Sigmoid colon (tissue), 7 donors: ENCODE results near the gene PPP1R1A. TPM values are rescaled to one million over a fixed set of nuclear protein-coding genes. Genes with fewer than 3 reads are reported as not detected.

Experiments
- DNase-seq: peaks from one replicate; pipeline ENCODE4 v3.0.0-alpha.2; 2019
- H3K27ac ChIP-seq, 4 donors: fragments of 200-600 bp; sonication (generic); one replicate each; pipeline ENCODE4 v1.5.1; 2016 to 2019; ENCODE audit warnings: mild to moderate bottlenecking in 1 of 4
- H3K27me3 ChIP-seq, 3 donors: fragments of 200-600 bp; sonication (generic); one replicate each; pipeline ENCODE4 v1.5.1; 2019; ENCODE audit warnings: mild to moderate bottlenecking in 1 of 3
- H3K36me3 ChIP-seq, 4 donors: fragments of 200-600 bp; sonication (generic); one replicate each; pipeline ENCODE4 v1.5.1; 2016 to 2019
- H3K4me1 ChIP-seq, 4 donors: fragments of 200-600 bp; sonication (generic); one replicate each; pipeline ENCODE4 v1.5.1; 2017 to 2019
- H3K4me3 ChIP-seq, 4 donors: fragments of 200-600 bp; sonication (generic); one replicate each; pipeline ENCODE4 v1.5.1; 2017 to 2019; ENCODE audit warnings: mild to moderate bottlenecking in 2 of 4, moderate library complexity in 1 of 4
- H3K9me3 ChIP-seq, 4 donors: fragments of 200-600 bp in 3 of 4; sonication (generic) in 3 of 4; one replicate each; pipeline versions ENCODE4 v1.5.1 to v1.6.1; 2013 to 2019
- EP300 ChIP-seq, 4 donors: sonication (generic); formaldehyde crosslinking; IDR thresholded peaks; one replicate each; pipeline ENCODE4 v1.6.1; 2017; ENCODE audit warnings: antibody characterized with exemption in 4 of 4
- POLR2A ChIP-seq, 2 donors: fragments of 450-650 bp; IDR thresholded peaks; one replicate each; pipeline ENCODE4 v1.6.1; 2016; ENCODE audit warnings: antibody characterized with exemption in 2 of 2, mild to moderate bottlenecking in 2 of 2, moderate library complexity in 2 of 2
- POLR2AphosphoS5 ChIP-seq, 4 donors: sonication (generic); formaldehyde crosslinking; IDR thresholded peaks; one replicate each; pipeline ENCODE4 v1.6.1; 2017; ENCODE audit warnings: antibody characterized with exemption in 4 of 4
- WGBS, 2 donors: extraction: QIAGEN DNeasy Blood & Tissue Kit; methylation state at CpG; one replicate each; pipeline ENCODE4 v1.1.7; 2013; 5-methylcytosine and 5-hydroxymethylcytosine counted together
- intact Hi-C: fragments of 100-400 bp; cut with DNase I; formaldehyde crosslinking; loops from one replicate; pipeline ENCODE4 v1.15.1; 2023
- polyA plus RNA-seq, 3 donors: library from polyadenylated mRNA; stranded (reverse); fragments of 200-250 nt; gene quantifications; one replicate each; pipeline ENCODE4 v1.2.3, GENCODE V29; 2013
- total RNA-seq, 4 donors: library from RNA; depleted of rRNA; stranded (reverse); fragments of >200 nt; gene quantifications; one replicate each; pipeline ENCODE4 v1.1.0, GENCODE V29; 2016
- TF ChIP-seq, protein P1 (sequence below), 4 experiments: fragments of 450-650 bp in 3 of 4; fragments of 200-600 bp in 1 of 4; IDR thresholded peaks; one replicate each; pipeline ENCODE4 v1.5.1; 2016 to 2019; ENCODE audit warnings: antibody characterized with exemption in 4 of 4, mild to moderate bottlenecking in 3 of 4, moderate library complexity in 2 of 4
- donor health status: healthy with polysubstance abuse.
- donor health status: Bipolar disorder and iron deficiency.
- donor health status: healthy.

Gene PPP1R1A
- total and polyA plus RNA-seq, 7 donors = 0.92 to 48.9 (median 17.5) TPM

DNA sequence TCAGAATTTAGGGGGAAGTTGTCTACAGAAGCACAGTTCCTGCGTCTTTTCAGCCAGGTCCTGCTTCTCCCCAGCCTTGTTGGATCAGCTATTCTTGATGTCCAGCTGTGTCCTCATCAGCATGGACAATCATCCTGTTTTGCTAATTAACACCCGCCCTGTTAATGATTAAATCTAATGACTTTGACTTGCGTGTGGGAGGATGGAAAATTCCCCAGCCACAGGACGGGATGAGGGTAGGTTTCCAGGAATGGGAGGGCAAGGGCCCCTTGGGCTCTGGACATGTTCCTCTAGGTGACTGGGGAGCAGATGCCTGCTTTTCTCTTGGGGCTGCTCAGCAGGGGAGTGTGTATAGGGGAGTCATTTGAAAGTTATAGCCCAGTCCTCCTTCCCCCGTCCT is 5.3 kb upstream of the PPP1R1A start:
- no peaks in the 10 kb centered on the region for H3K36me3 ChIP-seq
- no peaks in the 10 kb centered on the region for H3K9me3 ChIP-seq
- H3K4me1 ChIP-seq = peaks cover 0 to 42% (median 36%) of the 10 kb centered on the region in 4 donors
- no peak overlapping the region for H3K4me3 ChIP-seq
- no peaks in the 10 kb centered on the region for H3K27me3 ChIP-seq
- no peak overlapping the region for H3K27ac ChIP-seq
- TF ChIP-seq POLR2AphosphoS5 (IDR thresholded peaks at IDR 0.05) = no peak
- no peak for TF ChIP-seq EP300 (IDR thresholded peaks at IDR 0.05)
- no peak for DNase-seq
- intact Hi-C loops = loop anchor here (10.0 kb wide), 1 partner anchor 1061 kb away; no protein-coding TSS in a partner anchor
- WGBS, 2 donors = 50 to 76% methylated on average over 5 of the region's 5 CpGs

DNA sequence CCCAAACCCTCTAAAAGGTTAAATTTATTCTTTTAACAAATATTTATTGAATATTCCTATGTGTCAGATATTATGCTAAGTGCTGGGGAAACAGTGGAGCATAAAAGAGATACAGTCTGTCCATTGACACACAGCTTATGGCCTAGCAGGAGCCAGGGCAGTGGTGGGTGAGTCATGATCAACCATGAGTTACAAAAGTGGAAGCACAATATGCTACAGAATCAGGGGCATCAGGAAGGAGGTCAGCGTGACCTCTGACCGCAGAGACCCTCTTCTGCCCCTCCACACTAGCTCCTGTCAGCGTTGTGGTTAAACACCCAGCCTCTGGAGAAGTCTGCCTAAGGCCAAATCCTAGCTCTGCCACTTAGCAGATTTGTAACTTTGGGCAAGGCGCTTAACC is 4.7 kb upstream of the PPP1R1A start:
- Histone ChIP-seq H3K4me1 (peaks cover 0 to 46% (median 42%) of the 10 kb centered on the region in 4 donors), H3K27me3 (no peaks in the 10 kb centered on the region), H3K27ac (no peak overlapping the region), H3K36me3 (no peaks in the 10 kb centered on the region), H3K9me3 (no peaks in the 10 kb centered on the region), H3K4me3 (no peak overlapping the region)
- intact Hi-C loops = loop anchor here (10.0 kb wide), 1 partner anchor 1062 kb away; no protein-coding TSS in a partner anchor
- no peak for DNase-seq
- TF ChIP-seq, protein P1, sequence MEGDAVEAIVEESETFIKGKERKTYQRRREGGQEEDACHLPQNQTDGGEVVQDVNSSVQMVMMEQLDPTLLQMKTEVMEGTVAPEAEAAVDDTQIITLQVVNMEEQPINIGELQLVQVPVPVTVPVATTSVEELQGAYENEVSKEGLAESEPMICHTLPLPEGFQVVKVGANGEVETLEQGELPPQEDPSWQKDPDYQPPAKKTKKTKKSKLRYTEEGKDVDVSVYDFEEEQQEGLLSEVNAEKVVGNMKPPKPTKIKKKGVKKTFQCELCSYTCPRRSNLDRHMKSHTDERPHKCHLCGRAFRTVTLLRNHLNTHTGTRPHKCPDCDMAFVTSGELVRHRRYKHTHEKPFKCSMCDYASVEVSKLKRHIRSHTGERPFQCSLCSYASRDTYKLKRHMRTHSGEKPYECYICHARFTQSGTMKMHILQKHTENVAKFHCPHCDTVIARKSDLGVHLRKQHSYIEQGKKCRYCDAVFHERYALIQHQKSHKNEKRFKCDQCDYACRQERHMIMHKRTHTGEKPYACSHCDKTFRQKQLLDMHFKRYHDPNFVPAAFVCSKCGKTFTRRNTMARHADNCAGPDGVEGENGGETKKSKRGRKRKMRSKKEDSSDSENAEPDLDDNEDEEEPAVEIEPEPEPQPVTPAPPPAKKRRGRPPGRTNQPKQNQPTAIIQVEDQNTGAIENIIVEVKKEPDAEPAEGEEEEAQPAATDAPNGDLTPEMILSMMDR (IDR thresholded peaks at IDR 0.05) = no peak
- TF ChIP-seq EP300 (IDR thresholded peaks at IDR 0.05) (no peak), POLR2AphosphoS5 (IDR thresholded peaks at IDR 0.05) (no peak)
- WGBS, 2 donors = 83 to 84% methylated on average over 4 of the region's 4 CpGs

DNA sequence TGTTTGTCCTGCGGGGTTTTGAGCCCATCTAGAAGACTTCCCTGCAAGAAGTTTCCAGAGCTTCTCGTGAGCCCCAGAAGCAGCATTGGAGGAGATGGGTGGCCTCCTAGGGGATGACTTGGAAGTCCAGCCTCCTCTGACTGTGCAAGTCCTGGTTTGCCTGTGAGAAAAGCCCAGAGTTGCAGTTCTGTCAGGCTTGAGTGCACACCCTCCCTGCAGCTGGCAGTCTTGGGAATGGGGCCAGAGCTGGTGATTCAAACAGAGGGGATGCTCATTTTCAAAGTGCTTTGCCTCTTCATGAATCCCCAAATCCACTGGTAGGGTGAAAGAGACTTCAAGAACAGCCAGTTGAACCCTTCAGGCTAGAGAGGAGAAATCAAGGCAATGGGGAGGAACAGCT is 3.9 kb upstream of the PPP1R1A start:
- peaks cover 0 to 54% (median 50%) of the 10 kb centered on the region in 4 donors for H3K4me1 ChIP-seq
- intact Hi-C loops = loop anchor here (10.0 kb wide), 1 partner anchor 1062 kb away; no protein-coding TSS in a partner anchor
- DNase-seq = no peak
- TF ChIP-seq, protein P1 (IDR thresholded peaks at IDR 0.05) = no peak
- TF ChIP-seq POLR2AphosphoS5 (IDR thresholded peaks at IDR 0.05) (no peak), POLR2A (IDR thresholded peaks at IDR 0.05) (no peak), EP300 (IDR thresholded peaks at IDR 0.05) (no peak)
- 84 to 90% methylated on average over 2 of the region's 2 CpGs for WGBS, 2 donors
- no peak overlapping the region for H3K4me3 ChIP-seq
- no peaks in the 10 kb centered on the region for H3K36me3 ChIP-seq
- no peaks in the 10 kb centered on the region for H3K9me3 ChIP-seq
- no peaks in the 10 kb centered on the region for H3K27me3 ChIP-seq
- H3K27ac ChIP-seq = no peak overlapping the region

DNA sequence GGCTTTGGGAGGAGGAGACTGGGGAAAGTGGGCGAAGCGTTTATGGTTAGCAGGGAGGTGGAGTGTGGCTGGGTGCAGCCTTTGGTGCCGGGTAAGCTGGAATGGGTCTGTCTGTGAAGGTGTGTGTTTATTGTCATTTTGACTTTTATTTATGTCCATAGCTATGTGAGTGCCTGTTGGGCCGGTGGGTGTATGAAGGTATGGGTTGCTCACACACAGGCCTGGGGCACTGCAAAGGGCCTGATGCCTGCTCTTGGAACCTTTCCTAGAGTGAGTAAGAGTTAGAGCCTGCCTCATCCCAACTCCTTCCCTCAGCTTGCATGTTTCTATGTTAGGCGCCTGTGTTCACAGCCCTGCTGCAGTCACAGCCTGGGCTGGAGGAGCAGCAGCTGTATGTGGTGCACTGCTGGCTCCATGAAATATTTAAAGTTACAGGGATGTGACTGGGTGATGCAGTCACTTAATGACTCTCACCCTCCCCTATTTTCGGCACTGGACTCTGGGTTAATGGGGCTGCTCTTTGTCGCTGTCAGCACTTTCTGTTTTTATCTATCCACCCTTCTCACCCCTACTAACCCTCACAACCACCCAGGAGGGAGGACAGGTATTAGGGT is 2.6 kb upstream of the PPP1R1A start:
- peak; percentile 83 for DNase-seq
- H3K27ac ChIP-seq = peak overlapping the region in 3 of 4 donors; percentile 80 to 82 (median 82)
- intact Hi-C loops = loop anchor here (10.0 kb wide), 1 partner anchor 1064 kb away; no protein-coding TSS in a partner anchor

DNA sequence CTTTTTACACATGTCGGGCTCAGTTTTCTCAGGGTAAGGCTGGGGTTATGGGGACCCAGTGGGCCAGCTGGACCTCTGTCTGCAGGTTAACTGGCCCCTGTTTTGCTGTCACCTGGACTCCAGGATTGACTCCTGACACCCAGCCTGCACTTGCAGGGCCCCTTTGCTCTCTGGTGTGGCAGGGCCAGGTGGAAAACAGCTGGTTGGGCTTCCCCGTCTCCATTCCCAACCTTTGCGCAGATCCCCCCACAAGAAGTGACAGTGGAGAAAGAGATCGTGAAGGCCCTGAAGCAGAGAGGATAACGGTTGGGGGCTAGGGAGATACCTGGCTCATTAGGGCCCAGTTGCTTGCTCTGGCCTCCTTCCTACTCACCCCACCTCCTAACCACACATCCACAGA is 1.5 kb upstream of the PPP1R1A start:
- Histone ChIP-seq H3K4me1 (peaks cover 0 to 64% (median 60%) of the 10 kb centered on the region in 4 donors), H3K27ac (peak overlapping the region in 3 of 4 donors; percentile 80 to 82 (median 82))
- intact Hi-C loops = loop anchor here (10.0 kb wide), 1 partner anchor 1065 kb away; no protein-coding TSS in a partner anchor

More for the DNA sequence above, 2.6 kb upstream of the PPP1R1A start:
- Histone ChIP-seq H3K36me3 (no peaks in the 10 kb centered on the region), H3K4me1 (peaks cover 0 to 63% (median 60%) of the 10 kb centered on the region in 4 donors), H3K9me3 (no peaks in the 10 kb centered on the region), H3K4me3 (no peak overlapping the region), H3K27me3 (no peaks in the 10 kb centered on the region)
- 41 to 68% methylated on average over 7 of the region's 7 CpGs for WGBS, 2 donors
- TF ChIP-seq, protein P1 (IDR thresholded peaks at IDR 0.05) = no peak
- TF ChIP-seq POLR2AphosphoS5 (IDR thresholded peaks at IDR 0.05) (peak in 3 of 4 donors; percentile 48 to 76 (median 62)), POLR2A (IDR thresholded peaks at IDR 0.05) (no peak), EP300 (IDR thresholded peaks at IDR 0.05) (peak in 1 of 4 donors; percentile 35)

More for the DNA sequence above, 1.5 kb upstream of the PPP1R1A start:
- Histone ChIP-seq H3K9me3 (no peaks in the 10 kb centered on the region), H3K36me3 (no peaks in the 10 kb centered on the region), H3K27me3 (no peaks in the 10 kb centered on the region), H3K4me3 (no peak overlapping the region)
- DNase-seq = no peak
- WGBS, 2 donors = 85 to 90% methylated on average over 5 of the region's 5 CpGs
- TF ChIP-seq EP300 (IDR thresholded peaks at IDR 0.05) = no peak
- TF ChIP-seq, protein P1 (IDR thresholded peaks at IDR 0.05) = no peak
- no peak for TF ChIP-seq POLR2AphosphoS5 (IDR thresholded peaks at IDR 0.05)
- no peak for TF ChIP-seq POLR2A (IDR thresholded peaks at IDR 0.05)
